CD14-positive monocyte (primary cell): ENCODE results near the gene NNAT. TPM values are rescaled to one million over a fixed set of nuclear protein-coding genes. Genes with fewer than 3 reads are reported as not detected.

ENCODE experiments used
- DNase-seq, 3 donors: peaks; one replicate each; pipeline ENCODE4 v3.0.0-alpha.2; 2011 to 2022
- H2AFZ ChIP-seq: 2 replicates; pipeline ENCODE4 v1.6.0; 2012; ENCODE audit warnings: mild to moderate bottlenecking, low read depth, low read length, inconsistent platforms; ENCODE audit not compliant: insufficient read depth, poor library complexity, severe bottlenecking
- H3K27ac ChIP-seq, 2 donors: 1 replicate in 1 of 2; 2 replicates in 1 of 2; pipeline ENCODE4 v1.5.1; 2012 to 2013; ENCODE audit warnings: low read length in 2 of 2, control low read depth in 1 of 2, inconsistent platforms in 1 of 2, low read depth in 1 of 2, mild to moderate bottlenecking in 1 of 2
- H3K27me3 ChIP-seq, 2 donors: one replicate each; pipeline versions ENCODE4 v1.6.0 to v1.6.1; 2011 to 2013; ENCODE audit warnings: low read length in 2 of 2; ENCODE audit not compliant: control insufficient read depth in 2 of 2, insufficient read depth in 2 of 2
- H3K36me3 ChIP-seq, 2 donors: replicated peaks in 1 of 2; 1 replicate in 1 of 2; 2 replicates in 1 of 2; pipeline versions ENCODE4 v1.5.1 to v1.6.1; 2012 to 2013; ENCODE audit warnings: low read length in 2 of 2, control low read depth in 1 of 2, inconsistent platforms in 1 of 2, mild to moderate bottlenecking in 1 of 2; ENCODE audit not compliant: insufficient read depth in 2 of 2, control insufficient read depth in 1 of 2
- H3K4me1 ChIP-seq, 2 donors: 1 replicate in 1 of 2; 2 replicates in 1 of 2; pipeline versions ENCODE4 v1.5.1 to v1.6.1; 2012 to 2013; ENCODE audit warnings: low read length in 2 of 2, control low read depth in 1 of 2, inconsistent platforms in 1 of 2, mild to moderate bottlenecking in 1 of 2, moderate library complexity in 1 of 2; ENCODE audit not compliant: insufficient read depth in 2 of 2, control insufficient read depth in 1 of 2
- H3K4me2 ChIP-seq: replicated peaks from 2 replicates; pipeline ENCODE3; 2012; ENCODE audit warnings: low read length, moderate library complexity, mild to moderate bottlenecking; ENCODE audit not compliant: poor library complexity, severe bottlenecking; ENCODE audit errors: extremely low read depth
- H3K4me3 ChIP-seq, 3 experiments: fragments of 200-600 bp in 1 of 3; sonication (generic) in 1 of 3; replicated peaks in 1 of 3; 1 replicate in 2 of 3; 2 replicates in 1 of 3; pipeline ENCODE4 v1.5.1; 2011 to 2013; ENCODE audit warnings: low read length in 3 of 3, mild to moderate bottlenecking in 3 of 3, control low read depth in 2 of 3, low read depth in 2 of 3, inconsistent platforms in 1 of 3, moderate library complexity in 1 of 3
- H3K79me2 ChIP-seq: 2 replicates; pipeline ENCODE4 v1.6.0; 2012; ENCODE audit warnings: mild to moderate bottlenecking, control low read depth, inconsistent platforms, low read length, moderate library complexity; ENCODE audit not compliant: insufficient read depth
- H3K9ac ChIP-seq: 2 replicates; pipeline ENCODE4 v1.6.0; 2017; ENCODE audit warnings: low read length, mild to moderate bottlenecking; ENCODE audit not compliant: insufficient read depth, poor library complexity, severe bottlenecking
- H3K9me3 ChIP-seq, 2 donors: replicated peaks in 1 of 2; 1 replicate in 1 of 2; 2 replicates in 1 of 2; pipeline versions ENCODE4 v1.5.1 to v1.6.1; 2012 to 2013; ENCODE audit warnings: low read length in 2 of 2, control low read depth in 1 of 2; ENCODE audit not compliant: control insufficient read depth in 1 of 2, insufficient read depth in 1 of 2
- H4K20me1 ChIP-seq: 2 replicates; pipeline ENCODE4 v1.6.0; 2012; ENCODE audit warnings: mild to moderate bottlenecking, low read length, control low read depth, moderate library complexity; ENCODE audit not compliant: insufficient read depth
- H3K27ac Mint-ChIP-seq, 7 donors: one replicate each; pipeline ENCODE4 v1.8.0; 2020; ENCODE audit warnings: mild to moderate bottlenecking in 7 of 7, mixed read lengths in 7 of 7, moderate library complexity in 6 of 7, inconsistent platforms in 2 of 7
- H3K27me3 Mint-ChIP-seq, 3 donors: one replicate each; pipeline ENCODE4 v1.8.0; 2021 to 2022; ENCODE audit warnings: low read depth in 3 of 3, mild to moderate bottlenecking in 3 of 3, mixed read lengths in 3 of 3, moderate library complexity in 3 of 3, inconsistent platforms in 1 of 3
- H3K36me3 Mint-ChIP-seq, 2 donors: one replicate each; pipeline ENCODE4 v1.8.0; 2020; ENCODE audit warnings: mixed read lengths in 2 of 2, inconsistent platforms in 1 of 2, mild to moderate bottlenecking in 1 of 2
- H3K4me1 Mint-ChIP-seq: one replicate; pipeline ENCODE4 v1.8.0; 2020; ENCODE audit warnings: mild to moderate bottlenecking, mixed read lengths
- H3K4me3 Mint-ChIP-seq, 2 donors: one replicate each; pipeline ENCODE4 v1.8.0; 2020; ENCODE audit warnings: mild to moderate bottlenecking in 2 of 2, mixed read lengths in 2 of 2, moderate library complexity in 1 of 2
- H3K9me3 Mint-ChIP-seq, 7 donors: one replicate each; pipeline ENCODE4 v1.8.0; 2020 to 2022; ENCODE audit warnings: mixed read lengths in 7 of 7, mild to moderate bottlenecking in 6 of 7, moderate library complexity in 6 of 7, inconsistent platforms in 2 of 7
- WGBS: methylation state at CpG from one replicate; pipeline ENCODE4 v1.1.5; 2013; ENCODE audit warnings: missing lambda C conversion rate; ENCODE audit not compliant: insufficient coverage; 5-methylcytosine and 5-hydroxymethylcytosine counted together
- intact Hi-C, 2 donors: fragments of 100-400 bp; cut with micrococcal nuclease; formaldehyde crosslinking; loops; one replicate each; pipeline versions ENCODE4 v1.15.0 to v1.15.1; 2023
- polyA plus RNA-seq, 3 donors: library from polyadenylated mRNA; depleted of rRNA in 1 of 3; unstranded in 2 of 3; stranded (reverse) in 1 of 3; fragments of 300-500 nt in 2 of 3; fragments of >200 nt in 1 of 3; fragmentation: Illumina TruSeq in 2 of 3; gene quantifications; 1 replicate in 2 of 3; 2 replicates in 1 of 3; pipeline ENCODE4 v1.2.3, GENCODE V29; 2012 to 2021
- TF ChIP-seq, protein P1 (sequence below): fragments of 200-600 bp; IDR thresholded peaks from one replicate; pipeline ENCODE4 v1.8.0; 2022; ENCODE audit warnings: antibody characterized with exemption, mild to moderate bottlenecking

NNAT gene
- polyA plus RNA-seq, 3 donors: not detected

DNA sequence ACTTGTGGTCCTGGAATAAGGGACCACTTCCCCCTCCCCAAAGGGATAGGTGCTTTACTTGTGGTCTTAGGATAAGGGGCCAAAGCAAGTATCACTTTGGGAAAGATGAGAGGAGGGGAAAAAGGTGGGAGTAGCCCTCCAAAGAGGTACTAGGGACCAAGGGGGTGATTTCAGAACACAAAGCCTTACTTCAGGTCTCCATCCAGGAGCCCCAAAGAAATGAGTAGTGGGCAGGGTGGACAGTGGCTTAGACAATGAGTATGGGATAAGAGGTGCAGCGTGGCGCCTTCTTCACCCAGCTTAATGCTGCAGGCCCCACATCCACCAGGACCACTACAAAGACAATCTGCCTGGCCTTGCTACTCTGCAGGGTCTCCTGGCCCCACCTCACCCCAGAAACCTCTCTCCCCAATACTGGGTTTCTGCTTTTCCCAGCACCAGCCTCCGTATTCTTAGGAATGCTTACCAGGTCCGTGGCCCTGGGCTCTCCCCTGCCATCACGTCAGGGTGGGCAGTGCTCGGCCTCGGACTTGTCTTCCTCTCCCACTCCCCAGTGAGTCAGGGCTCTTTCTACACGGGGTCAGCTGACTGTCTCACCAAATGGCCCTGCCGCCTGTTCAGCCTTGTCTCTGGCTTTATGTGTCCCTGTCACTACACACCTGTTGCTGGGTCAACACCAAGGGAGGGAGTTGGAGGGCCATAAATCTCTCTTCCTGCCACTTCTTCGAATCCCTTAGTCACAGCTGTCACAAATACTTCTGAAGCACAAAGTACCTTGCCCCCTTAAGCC is 3.1 kb downstream of the NNAT start:
- Mint-ChIP-seq H3K9me3 (peaks cover 0 to 21% (median 14%) of the 10 kb centered on the region in 7 donors), H3K4me1 (peaks cover 69% of the 10 kb centered on the region), H3K27me3 (peaks cover 20 to 34% (median 27%) of the 10 kb centered on the region in 3 donors), H3K4me3 (no peak overlapping the region), H3K36me3 (peaks cover 38 to 42% of the 10 kb centered on the region in 2 donors), H3K27ac (peak overlapping the region in 4 of 7 donors; percentile 29 to 45 (median 42))
- TF ChIP-seq, protein P1, sequence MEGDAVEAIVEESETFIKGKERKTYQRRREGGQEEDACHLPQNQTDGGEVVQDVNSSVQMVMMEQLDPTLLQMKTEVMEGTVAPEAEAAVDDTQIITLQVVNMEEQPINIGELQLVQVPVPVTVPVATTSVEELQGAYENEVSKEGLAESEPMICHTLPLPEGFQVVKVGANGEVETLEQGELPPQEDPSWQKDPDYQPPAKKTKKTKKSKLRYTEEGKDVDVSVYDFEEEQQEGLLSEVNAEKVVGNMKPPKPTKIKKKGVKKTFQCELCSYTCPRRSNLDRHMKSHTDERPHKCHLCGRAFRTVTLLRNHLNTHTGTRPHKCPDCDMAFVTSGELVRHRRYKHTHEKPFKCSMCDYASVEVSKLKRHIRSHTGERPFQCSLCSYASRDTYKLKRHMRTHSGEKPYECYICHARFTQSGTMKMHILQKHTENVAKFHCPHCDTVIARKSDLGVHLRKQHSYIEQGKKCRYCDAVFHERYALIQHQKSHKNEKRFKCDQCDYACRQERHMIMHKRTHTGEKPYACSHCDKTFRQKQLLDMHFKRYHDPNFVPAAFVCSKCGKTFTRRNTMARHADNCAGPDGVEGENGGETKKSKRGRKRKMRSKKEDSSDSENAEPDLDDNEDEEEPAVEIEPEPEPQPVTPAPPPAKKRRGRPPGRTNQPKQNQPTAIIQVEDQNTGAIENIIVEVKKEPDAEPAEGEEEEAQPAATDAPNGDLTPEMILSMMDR: no peak
- Histone ChIP-seq H3K4me1 (peaks cover 38 to 43% of the 10 kb centered on the region in 2 donors), H3K9ac (no peak overlapping the region), H3K9me3 (peaks cover 0 to 14% of the 10 kb centered on the region in 2 donors), H4K20me1 (peaks cover 77% of the 10 kb centered on the region), H3K79me2 (peaks cover 84% of the 10 kb centered on the region), H3K4me2 (no peak overlapping the region), H3K36me3 (peaks cover 2 to 35% of the 10 kb centered on the region in 2 donors), H3K4me3 (no peak overlapping the region), H3K27me3 (peaks cover 4 to 26% of the 10 kb centered on the region in 2 donors), H3K27ac (no peak overlapping the region), H2AFZ (no peak overlapping the region)
- WGBS: 97% methylated on average over 6 of the region's 10 CpGs
- intact Hi-C loops: loop anchor here (10.0 kb wide), 2 partner anchors 119 to 259 kb away; partner anchors contain the start of gene GHRH (in 1 of the 2)
- no peak for DNase-seq

DNA sequence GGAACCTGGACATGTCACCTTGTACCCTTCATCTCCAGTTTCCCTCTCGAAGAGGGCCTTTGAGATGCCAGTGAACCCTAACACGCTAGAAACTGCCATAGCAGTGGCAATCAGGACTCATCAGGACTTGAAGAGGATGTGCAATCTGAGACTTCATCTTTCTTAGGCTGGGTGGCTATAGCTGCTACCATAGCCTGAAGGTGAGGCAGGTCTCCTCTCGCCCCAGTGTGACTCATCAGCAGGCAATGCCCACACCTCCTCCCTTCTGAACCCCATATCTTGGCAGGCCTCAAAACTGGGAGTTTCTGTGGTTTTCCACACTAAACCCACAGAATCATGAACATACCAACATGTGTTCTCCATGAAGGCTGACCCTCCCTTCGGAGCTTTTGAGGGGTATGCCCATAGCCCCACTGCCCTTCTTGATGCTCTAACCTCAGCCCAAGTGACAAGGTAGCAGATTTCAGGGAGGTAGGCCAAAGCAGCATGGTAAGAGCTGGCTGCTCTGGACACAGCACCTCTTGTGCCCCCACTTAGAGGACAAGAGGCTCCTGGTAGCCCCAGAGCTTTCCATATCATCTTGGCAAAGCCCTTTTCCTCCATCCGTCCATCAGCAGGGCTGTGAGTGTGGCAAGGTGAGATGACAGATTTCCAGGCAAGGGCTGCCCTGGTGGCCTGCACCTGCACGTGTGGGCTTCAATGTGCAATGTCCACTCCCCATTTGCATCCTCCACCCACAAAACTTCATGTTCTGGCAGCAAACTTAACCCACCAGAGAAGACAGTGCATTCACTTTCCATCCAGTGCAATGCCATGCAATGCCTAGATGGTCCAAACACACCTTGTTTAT is 4.0 kb downstream of the NNAT start:
- Histone ChIP-seq H3K36me3 (peaks cover 0 to 27% of the 10 kb centered on the region in 2 donors), H3K4me1 (peaks cover 41 to 46% of the 10 kb centered on the region in 2 donors), H3K4me2 (peak overlapping the region; percentile 94), H3K27me3 (peaks cover 4 to 26% of the 10 kb centered on the region in 2 donors), H3K79me2 (peaks cover 75% of the 10 kb centered on the region), H3K9me3 (peaks cover 0 to 14% of the 10 kb centered on the region in 2 donors), H3K9ac (no peak overlapping the region), H2AFZ (no peak overlapping the region), H3K27ac (no peak overlapping the region), H3K4me3 (no peak overlapping the region), H4K20me1 (peaks cover 67% of the 10 kb centered on the region)
- Mint-ChIP-seq H3K4me3 (peak overlapping the region in 1 of 2 donors; percentile 53), H3K4me1 (peaks cover 72% of the 10 kb centered on the region), H3K27me3 (peaks cover 20 to 31% (median 29%) of the 10 kb centered on the region in 3 donors), H3K27ac (peak overlapping the region in 2 of 7 donors; percentile 42 to 43), H3K36me3 (peaks cover 35 to 37% of the 10 kb centered on the region in 2 donors), H3K9me3 (peaks cover 0 to 19% (median 14%) of the 10 kb centered on the region in 7 donors)
- intact Hi-C loops: loop anchor here (5.0 to 10.0 kb wide), 4 partner anchors 120 to 260 kb away; partner anchors contain the start of gene GHRH (in 1 of the 2)
- no peak for DNase-seq
- TF ChIP-seq, protein P1: no peak
- WGBS: 63% methylated on average over 6 of the region's 6 CpGs
